Inferior parietal cortex (tissue), 1 donor: ENCODE results near the gene CBX2.

Source experiments
- DNase-seq: peaks from one replicate; pipeline ENCODE4 v3.0.0-alpha.2; 2016; ENCODE audit errors: extremely low spot score

The CBX2 gene

GRCh38 chr17:79826841-79827578, 49.1 kb downstream of the CBX2 start:
- DNase-seq, result no peak

- no peak for DNase-seq
These were observed 51.1 kb downstream of the CBX2 start for GRCh38 chr17:79829004-79829403.

DNA sequence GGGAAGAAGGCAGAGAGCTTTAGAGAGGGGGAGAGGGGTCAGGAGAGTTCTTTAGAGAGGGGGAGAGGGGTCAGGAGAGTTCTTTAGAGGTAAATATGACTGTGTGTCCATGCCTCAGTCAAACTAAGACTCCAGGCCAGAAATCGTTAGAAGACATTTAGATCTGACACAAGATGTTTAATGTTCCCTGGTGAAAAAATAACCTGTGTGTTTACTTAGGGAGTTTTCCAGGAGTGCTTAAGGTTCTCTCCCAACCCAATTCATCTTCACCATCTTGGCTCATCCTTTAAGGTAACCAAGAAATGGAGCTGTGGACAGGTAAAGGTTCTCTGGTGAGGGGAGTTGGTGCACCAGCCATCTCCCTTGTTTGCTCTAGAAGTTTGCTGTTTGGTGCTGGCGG, 51.5 kb downstream of the CBX2 start:
- no peak for DNase-seq

DNA sequence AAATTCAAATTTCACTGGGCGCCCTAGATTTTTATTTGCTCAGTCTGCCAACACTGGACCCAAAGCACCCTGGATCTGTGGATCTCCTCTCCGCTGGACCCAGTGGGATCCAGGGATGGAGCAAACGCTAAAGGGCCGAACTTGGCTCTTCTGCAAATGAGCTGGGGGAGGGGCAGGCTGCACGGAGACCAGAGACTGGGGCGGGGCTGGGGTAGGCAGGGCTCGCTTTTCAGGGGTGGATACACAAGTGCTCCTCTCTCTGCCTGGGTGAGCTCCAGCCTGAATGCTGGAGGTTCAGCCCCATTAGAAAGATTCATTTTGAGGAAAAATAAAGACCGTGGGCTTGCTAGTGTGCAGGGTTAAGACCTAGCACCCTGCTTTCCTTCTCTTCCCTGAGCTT, 52.4 kb downstream of the CBX2 start:
- DNase-seq, result no peak

- no peak for DNase-seq
These were observed 52.9 kb downstream of the CBX2 start for GRCh38 chr17:79830763-79831264.

DNA sequence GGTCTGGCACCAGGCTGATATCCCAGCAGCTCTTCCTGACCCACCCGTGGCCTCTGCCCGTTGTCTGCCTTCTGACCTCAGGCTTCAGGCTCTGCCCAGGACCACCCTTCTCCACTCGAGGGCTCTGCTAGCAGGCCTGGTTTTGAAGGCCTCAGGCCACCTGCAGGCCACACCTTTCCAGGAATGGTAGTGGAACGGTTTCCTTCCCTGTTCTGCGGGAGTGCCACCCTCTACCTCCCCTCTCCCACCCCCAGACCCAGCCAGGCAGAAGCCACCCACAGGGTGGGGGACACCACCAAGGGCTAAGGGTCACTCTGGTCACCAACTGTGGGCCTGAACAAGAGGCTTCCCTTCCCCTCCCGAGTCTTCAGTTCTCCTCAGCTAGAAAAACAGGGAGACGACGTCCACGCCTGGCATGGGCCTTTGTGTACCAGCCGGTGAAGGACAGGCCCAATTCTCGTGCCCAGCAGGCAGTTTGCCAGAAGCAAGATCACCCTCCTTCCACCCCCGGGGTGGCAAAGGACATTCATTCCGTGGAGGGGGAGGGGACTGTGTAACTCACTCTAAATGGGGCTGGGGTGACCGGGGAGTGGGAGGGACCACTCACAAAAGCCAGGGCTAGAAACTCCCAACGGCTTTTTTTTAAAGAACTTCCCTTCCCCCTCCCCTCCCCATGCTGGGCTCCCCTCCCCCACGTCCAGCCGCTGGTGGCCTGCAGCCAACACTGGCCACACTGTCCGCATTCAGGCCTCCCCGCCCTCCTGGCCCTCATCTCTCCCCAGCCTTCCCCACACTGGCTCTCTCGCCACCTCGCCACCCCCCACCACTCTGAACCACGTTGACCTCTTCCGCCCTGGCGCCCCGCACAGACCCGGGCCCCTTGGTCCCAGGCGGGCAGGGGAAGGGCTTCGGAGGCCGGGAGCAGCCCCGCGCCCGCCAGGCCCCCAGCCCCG, 53.6 kb downstream of the CBX2 start:
- peak; percentile 57 for DNase-seq

GRCh38 chr17:79832218-79833109, 54.5 kb downstream of the CBX2 start:
- DNase-seq, result no peak

DNA sequence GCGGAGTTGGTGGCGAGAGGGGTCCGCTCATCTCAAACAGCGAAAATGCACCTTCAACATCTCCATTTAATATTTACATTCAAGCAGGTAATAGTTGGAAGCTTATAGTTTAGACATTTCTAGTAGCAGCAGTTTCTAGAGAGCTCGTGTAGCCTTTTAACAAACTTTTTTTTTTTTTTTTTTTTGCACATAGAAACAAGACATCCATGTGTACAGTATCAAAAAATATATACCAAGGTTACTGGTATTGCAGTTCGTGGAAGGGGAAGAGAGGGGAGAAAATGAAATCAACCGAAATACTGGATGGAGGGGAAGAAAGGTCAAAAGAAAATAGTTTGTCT, 55.1 kb downstream of the CBX2 start:
- DNase-seq, result no peak

GRCh38 chr17:79833744-79834564, 56.0 kb downstream of the CBX2 start:
- DNase-seq, result no peak

GRCh38 chr17:79834565-79835469, 56.9 kb downstream of the CBX2 start:
- no peak for DNase-seq

DNA sequence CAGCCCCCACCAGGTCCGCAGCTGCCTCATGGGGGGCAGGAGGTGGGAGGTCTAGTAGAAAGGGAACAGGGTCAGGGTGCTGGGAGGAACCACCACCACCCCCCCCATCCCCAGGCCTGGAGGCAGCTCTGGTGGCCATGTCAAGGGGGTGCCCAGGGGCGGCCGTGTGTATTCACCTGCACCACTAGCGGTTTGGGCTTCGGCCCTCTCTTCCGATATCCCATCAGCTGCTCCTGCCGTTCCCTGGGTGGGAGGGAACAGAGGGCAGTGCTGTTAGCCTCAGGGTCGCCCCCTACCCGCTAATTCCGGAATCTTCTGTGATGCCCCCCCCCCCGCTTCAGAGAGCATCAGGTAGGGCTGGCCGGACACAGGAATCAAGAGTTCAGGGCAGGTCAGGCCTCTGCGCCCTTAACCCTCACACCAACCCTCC, 57.5 kb downstream of the CBX2 start:
- no peak for DNase-seq

DNA sequence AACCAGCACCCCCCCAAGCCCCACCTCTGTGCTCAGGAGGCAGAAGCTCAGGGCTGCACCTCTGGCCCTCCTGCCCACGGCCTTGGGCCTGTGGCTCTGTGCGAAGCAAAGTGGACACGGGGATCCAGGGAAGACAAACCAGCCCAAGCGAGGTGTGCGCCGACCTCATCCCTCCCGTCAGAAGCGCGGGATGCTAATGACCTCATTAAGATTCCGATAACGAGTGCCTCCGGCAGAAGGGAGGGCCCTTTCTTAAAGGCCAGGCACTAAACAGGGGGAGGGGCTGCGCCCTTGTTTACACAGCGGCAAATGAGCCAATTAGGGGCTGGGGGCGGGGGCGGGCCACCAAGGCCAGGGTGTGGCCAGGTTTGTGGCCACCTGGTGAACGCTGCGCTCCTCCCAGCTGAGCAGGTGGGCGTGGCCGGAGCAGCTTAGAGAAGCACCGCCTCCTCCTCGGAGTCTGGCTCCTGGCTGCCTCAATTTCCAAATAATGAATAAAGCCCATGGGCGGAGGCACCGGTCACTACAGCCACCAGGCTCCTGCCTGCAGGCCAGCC, 58.1 kb downstream of the CBX2 start:
- DNase-seq, result no peak

DNA sequence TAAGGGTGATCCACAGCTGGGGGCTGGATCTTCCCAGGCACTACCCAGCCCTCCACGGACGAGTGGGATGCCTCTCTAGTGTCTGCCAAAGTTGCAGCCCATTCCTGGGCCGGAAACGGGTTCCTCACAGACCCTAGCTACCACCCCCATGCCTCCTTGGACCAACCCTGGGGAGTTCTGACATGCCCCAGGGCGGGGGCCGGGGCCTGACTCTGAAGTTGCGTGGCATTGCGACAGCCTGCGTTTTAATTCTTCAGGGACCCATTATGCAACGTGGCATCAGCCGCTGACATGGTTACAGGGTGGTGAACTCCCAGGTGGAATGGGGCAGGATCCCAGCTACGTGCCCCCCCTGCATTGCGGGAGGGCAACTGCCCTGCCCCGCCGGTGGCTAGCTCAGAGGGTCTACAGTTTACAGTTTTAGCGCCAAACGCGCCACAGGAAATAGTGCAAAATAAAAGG, 58.6 kb downstream of the CBX2 start:
- no peak for DNase-seq

GRCh38 chr17:79836972-79837887, 59.3 kb downstream of the CBX2 start:
- no peak for DNase-seq
